ENCODE results near the gene CYFIP2. TPM values are rescaled to one million over a fixed set of nuclear protein-coding genes. Genes with fewer than 3 reads are reported as not detected.

CYFIP2 gene
- total and polyA plus RNA-seq, 2 of the 8 experiments (the other 6 are each of a cell fraction or from before 2014, with no cell fraction given), result 45.1 to 80.6 TPM

GRCh38 chr5:157444224-157444623 is 178.3 kb downstream of the CYFIP2 start (continued):
- TF ChIP-seq, protein P1, sequence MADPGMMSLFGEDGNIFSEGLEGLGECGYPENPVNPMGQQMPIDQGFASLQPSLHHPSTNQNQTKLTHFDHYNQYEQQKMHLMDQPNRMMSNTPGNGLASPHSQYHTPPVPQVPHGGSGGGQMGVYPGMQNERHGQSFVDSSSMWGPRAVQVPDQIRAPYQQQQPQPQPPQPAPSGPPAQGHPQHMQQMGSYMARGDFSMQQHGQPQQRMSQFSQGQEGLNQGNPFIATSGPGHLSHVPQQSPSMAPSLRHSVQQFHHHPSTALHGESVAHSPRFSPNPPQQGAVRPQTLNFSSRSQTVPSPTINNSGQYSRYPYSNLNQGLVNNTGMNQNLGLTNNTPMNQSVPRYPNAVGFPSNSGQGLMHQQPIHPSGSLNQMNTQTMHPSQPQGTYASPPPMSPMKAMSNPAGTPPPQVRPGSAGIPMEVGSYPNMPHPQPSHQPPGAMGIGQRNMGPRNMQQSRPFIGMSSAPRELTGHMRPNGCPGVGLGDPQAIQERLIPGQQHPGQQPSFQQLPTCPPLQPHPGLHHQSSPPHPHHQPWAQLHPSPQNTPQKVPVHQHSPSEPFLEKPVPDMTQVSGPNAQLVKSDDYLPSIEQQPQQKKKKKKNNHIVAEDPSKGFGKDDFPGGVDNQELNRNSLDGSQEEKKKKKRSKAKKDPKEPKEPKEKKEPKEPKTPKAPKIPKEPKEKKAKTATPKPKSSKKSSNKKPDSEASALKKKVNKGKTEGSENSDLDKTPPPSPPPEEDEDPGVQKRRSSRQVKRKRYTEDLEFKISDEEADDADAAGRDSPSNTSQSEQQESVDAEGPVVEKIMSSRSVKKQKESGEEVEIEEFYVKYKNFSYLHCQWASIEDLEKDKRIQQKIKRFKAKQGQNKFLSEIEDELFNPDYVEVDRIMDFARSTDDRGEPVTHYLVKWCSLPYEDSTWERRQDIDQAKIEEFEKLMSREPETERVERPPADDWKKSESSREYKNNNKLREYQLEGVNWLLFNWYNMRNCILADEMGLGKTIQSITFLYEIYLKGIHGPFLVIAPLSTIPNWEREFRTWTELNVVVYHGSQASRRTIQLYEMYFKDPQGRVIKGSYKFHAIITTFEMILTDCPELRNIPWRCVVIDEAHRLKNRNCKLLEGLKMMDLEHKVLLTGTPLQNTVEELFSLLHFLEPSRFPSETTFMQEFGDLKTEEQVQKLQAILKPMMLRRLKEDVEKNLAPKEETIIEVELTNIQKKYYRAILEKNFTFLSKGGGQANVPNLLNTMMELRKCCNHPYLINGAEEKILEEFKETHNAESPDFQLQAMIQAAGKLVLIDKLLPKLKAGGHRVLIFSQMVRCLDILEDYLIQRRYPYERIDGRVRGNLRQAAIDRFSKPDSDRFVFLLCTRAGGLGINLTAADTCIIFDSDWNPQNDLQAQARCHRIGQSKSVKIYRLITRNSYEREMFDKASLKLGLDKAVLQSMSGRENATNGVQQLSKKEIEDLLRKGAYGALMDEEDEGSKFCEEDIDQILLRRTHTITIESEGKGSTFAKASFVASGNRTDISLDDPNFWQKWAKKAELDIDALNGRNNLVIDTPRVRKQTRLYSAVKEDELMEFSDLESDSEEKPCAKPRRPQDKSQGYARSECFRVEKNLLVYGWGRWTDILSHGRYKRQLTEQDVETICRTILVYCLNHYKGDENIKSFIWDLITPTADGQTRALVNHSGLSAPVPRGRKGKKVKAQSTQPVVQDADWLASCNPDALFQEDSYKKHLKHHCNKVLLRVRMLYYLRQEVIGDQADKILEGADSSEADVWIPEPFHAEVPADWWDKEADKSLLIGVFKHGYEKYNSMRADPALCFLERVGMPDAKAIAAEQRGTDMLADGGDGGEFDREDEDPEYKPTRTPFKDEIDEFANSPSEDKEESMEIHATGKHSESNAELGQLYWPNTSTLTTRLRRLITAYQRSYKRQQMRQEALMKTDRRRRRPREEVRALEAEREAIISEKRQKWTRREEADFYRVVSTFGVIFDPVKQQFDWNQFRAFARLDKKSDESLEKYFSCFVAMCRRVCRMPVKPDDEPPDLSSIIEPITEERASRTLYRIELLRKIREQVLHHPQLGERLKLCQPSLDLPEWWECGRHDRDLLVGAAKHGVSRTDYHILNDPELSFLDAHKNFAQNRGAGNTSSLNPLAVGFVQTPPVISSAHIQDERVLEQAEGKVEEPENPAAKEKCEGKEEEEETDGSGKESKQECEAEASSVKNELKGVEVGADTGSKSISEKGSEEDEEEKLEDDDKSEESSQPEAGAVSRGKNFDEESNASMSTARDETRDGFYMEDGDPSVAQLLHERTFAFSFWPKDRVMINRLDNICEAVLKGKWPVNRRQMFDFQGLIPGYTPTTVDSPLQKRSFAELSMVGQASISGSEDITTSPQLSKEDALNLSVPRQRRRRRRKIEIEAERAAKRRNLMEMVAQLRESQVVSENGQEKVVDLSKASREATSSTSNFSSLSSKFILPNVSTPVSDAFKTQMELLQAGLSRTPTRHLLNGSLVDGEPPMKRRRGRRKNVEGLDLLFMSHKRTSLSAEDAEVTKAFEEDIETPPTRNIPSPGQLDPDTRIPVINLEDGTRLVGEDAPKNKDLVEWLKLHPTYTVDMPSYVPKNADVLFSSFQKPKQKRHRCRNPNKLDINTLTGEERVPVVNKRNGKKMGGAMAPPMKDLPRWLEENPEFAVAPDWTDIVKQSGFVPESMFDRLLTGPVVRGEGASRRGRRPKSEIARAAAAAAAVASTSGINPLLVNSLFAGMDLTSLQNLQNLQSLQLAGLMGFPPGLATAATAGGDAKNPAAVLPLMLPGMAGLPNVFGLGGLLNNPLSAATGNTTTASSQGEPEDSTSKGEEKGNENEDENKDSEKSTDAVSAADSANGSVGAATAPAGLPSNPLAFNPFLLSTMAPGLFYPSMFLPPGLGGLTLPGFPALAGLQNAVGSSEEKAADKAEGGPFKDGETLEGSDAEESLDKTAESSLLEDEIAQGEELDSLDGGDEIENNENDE (IDR thresholded peaks at IDR 0.05; ENCODE audit: insufficient replicate concordance, low read length), result no peak
- no peak for TF ChIP-seq RNF2 (IDR thresholded peaks at IDR 0.05; ENCODE audit: borderline replicate concordance, low read depth, low read length, missing control alignments, poor library complexity, severe bottlenecking)
- TF ChIP-seq KDM4A (IDR thresholded peaks at IDR 0.05; ENCODE audit: low read depth, low read length, severe bottlenecking), result no peak
- TF ChIP-seq CEBPB (IDR thresholded peaks at IDR 0.05; ENCODE audit: low read depth, low read length), result no peak
- TF ChIP-seq MAFK (IDR thresholded peaks at IDR 0.05; ENCODE audit: low read depth, low read length), result no peak
- TF ChIP-seq POU5F1 (IDR thresholded peaks at IDR 0.05; ENCODE audit: low read depth, low read length), result no peak
- no peak for TF ChIP-seq JUND (IDR thresholded peaks at IDR 0.05; ENCODE audit: low read length)
- TF ChIP-seq NANOG (IDR thresholded peaks at IDR 0.05; ENCODE audit: insufficient read depth, low read depth, low read length, poor library complexity, severe bottlenecking), result no peak

Data from H1 (cell line).